GM12864 (cell line): Measurements from ENCODE around the gene NOL4L.

Source experiments
- DNase-seq: peaks from one replicate; pipeline ENCODE4 v3.0.0-alpha.2; 2011; ENCODE audit warnings: low read depth
- H3K4me3 ChIP-seq: 2 replicates; pipeline ENCODE4 v1.5.1; 2011; ENCODE audit warnings: mild to moderate bottlenecking, low read depth, low read length, control low read depth
- TF ChIP-seq, protein P1 (sequence below): IDR thresholded peaks from 2 replicates; pipeline ENCODE4 v1.5.1; 2011; ENCODE audit warnings: low read depth, mild to moderate bottlenecking, moderate library complexity, low read length, control low read depth, inconsistent platforms; ENCODE audit errors: missing control alignments

Gene NOL4L

GRCh38 chr20:32532246-32532645, 52.9 kb downstream of the NOL4L start:
- DNase-seq = no peak

GRCh38 chr20:32528905-32529670, 56.0 kb downstream of the NOL4L start:
- no peak overlapping the region for H3K4me3 ChIP-seq
- TF ChIP-seq, protein P1, sequence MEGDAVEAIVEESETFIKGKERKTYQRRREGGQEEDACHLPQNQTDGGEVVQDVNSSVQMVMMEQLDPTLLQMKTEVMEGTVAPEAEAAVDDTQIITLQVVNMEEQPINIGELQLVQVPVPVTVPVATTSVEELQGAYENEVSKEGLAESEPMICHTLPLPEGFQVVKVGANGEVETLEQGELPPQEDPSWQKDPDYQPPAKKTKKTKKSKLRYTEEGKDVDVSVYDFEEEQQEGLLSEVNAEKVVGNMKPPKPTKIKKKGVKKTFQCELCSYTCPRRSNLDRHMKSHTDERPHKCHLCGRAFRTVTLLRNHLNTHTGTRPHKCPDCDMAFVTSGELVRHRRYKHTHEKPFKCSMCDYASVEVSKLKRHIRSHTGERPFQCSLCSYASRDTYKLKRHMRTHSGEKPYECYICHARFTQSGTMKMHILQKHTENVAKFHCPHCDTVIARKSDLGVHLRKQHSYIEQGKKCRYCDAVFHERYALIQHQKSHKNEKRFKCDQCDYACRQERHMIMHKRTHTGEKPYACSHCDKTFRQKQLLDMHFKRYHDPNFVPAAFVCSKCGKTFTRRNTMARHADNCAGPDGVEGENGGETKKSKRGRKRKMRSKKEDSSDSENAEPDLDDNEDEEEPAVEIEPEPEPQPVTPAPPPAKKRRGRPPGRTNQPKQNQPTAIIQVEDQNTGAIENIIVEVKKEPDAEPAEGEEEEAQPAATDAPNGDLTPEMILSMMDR = no peak
- DNase-seq = no peak

More at GRCh38 chr20:32532246-32532645, 52.9 kb downstream of the NOL4L start:
- TF ChIP-seq, protein P1 = no peak
- H3K4me3 ChIP-seq = no peak overlapping the region

DNA sequence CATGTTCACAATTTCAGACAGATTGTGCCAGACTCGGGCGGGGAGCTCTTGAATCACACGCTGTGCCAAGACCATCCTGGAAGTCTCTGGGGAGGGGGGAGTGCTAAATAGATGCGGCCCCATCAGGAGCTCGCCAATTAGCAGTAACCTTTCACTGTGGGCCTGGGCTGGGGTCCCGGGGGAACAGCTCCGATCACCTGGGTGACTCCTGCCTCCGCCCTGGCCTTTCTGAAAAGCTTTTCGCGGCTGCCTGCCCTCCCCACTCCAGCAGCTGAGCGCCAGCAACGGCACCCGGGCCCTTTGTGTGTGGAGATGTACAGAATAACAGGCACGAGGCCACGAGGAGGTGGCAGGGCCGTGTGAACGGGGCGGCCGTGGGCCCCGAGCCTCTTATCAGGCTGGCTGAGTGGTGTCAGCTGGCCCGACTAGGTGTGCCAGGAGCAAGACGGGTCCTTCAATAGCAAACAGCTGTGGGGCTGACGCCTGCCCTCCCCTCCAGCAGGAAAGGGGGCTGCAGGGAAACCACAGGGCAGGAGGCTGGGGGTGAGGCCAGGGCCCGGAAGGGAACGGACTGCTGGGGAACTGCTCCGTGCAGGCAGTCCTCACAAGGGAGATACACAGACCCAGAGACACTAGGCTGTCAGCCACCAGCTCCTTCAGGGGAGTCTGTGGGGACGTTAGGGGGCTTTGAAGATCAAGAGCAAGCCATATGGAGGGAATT, 56.8 kb downstream of the NOL4L start:
- DNase-seq = no peak
- TF ChIP-seq, protein P1 = no peak
- H3K4me3 ChIP-seq = no peak overlapping the region

DNA sequence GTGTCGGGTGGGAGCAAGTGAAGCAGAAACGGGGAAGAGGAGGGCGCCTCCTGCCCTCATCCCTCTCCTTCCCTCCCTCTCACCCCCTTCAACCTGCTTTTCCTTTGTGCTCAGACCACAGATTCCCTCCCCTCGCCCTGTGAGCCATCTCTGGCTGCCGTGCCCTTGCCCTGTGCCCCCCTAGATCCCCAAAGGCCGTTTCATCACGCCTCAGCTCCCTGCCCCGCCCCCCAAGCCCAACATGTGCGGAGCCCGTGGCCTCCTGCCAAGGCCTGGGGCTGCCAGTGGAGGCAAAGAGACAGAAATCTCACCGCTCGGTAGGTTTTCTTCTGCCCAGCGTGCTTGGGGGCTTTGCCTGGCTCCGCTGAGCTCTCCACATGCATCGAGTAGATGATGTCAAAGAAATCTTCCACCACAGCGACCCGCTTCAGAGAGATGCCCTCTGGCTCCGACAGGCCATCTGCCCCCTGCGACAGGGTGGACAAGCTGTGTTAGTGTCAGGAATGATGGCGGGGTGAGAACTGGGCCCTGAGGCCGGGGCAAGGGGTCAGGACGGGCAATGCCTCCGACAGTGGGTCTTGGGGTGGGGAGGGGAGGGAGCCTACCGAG, 57.6 kb downstream of the NOL4L start:
- TF ChIP-seq, protein P1 = no peak
- no peak overlapping the region for H3K4me3 ChIP-seq
- DNase-seq = no peak

- TF ChIP-seq, protein P1 = no peak
- H3K4me3 ChIP-seq = no peak overlapping the region
These were observed 58.1 kb downstream of the NOL4L start for GRCh38 chr20:32527052-32527446.

GRCh38 chr20:32526541-32526940, 58.6 kb downstream of the NOL4L start:
- no peak overlapping the region for H3K4me3 ChIP-seq
- no peak for DNase-seq
- TF ChIP-seq, protein P1 = no peak

More at GRCh38 chr20:32527052-32527446, 58.1 kb downstream of the NOL4L start:
- no peak for DNase-seq
